ENCODE measurements around the gene PPP6R1.

The PPP6R1 gene

DNA sequence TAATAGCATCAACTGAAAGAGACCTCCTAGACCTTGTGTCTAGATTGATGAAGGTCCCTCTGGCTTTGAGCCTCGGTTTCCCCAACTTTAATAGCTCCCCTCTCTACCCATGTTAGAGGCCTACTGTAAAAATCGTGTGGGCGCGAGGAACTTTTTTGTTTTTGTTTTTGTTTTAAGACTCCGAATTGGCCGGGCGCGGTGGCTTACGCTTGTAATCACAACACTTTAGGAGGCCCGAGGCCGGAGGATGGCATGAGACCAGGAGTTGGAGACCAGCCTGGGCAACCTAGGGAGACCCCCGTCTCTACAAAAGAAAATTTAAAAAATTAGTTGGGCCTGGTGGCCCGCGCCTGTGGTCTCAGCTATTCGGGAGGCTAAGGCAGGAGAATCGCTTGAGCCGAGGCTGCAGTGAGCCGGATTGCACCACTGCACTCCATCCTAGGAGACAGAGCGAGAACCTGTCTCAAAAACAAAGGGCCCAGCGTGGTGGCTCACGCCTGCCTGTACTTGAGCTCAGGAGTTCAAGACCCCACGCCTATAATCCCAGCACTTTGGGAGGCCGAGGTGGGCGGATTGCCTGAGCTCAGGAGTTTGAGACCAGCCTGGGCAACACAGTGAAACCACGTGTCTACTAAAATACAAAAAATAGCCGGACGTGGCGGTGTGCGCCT lies 858 bp upstream of the PPP6R1 start:
- Histone ChIP-seq H3K27me3 (ENCODE audit: control insufficient read depth in 5 of 5, insufficient read depth in 4 of 5, low read length in 5 of 5) (no peaks in the 10 kb centered on the region), H3K9me3 (ENCODE audit: control insufficient read depth in 5 of 5, low read length in 5 of 5) (no peaks in the 10 kb centered on the region), H3K4me1 (ENCODE audit: control insufficient read depth in 5 of 5, insufficient read depth in 5 of 5, low read length in 5 of 5) (peaks cover 16 to 46% (median 42%) of the 10 kb centered on the region in 5 donors), H3K9ac (ENCODE audit: low read length in 5 of 5) (peak overlapping the region; percentile 31 to 77 (median 61)), H3K36me3 (ENCODE audit: control insufficient read depth in 5 of 5, insufficient read depth in 5 of 5, low read length in 5 of 5) (peaks cover 0 to 8% (median 2%) of the 10 kb centered on the region in 5 donors), H3K27ac (ENCODE audit: low read depth, low read length) (peak overlapping the region; percentile 86), H3K4me3 (ENCODE audit: low read depth in 1 of 5, low read length in 5 of 5) (peak overlapping the region; percentile 47 to 95 (median 85))

DNA sequence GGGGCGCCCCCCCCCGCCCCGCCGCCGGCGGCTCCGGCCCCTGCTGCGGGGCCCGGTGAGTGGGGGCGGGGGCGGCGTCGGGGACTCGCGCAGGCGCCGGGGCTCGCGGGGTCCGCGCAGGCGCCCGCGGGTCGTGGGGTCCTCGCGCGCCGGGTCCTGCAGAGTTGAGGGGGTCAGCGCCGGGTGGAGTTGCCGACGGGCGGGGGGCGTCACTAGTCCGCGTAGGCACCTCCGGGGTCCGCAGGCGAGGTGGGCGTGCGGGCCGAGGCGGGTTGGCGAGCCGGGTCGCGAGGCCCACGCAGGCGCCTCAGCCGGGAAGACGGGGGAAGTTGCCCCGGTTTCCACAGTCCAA lies 365 bp downstream of the PPP6R1 start:
- Histone ChIP-seq H3K4me1 (ENCODE audit: control insufficient read depth in 5 of 5, insufficient read depth in 5 of 5, low read length in 5 of 5) (peaks cover 19 to 58% (median 54%) of the 10 kb centered on the region in 5 donors), H3K27ac (ENCODE audit: low read depth, low read length) (peak overlapping the region; percentile 86), H3K36me3 (ENCODE audit: control insufficient read depth in 5 of 5, insufficient read depth in 5 of 5, low read length in 5 of 5) (peaks cover 0 to 6% (median 2%) of the 10 kb centered on the region in 5 donors), H3K27me3 (ENCODE audit: control insufficient read depth in 5 of 5, insufficient read depth in 4 of 5, low read length in 5 of 5) (no peaks in the 10 kb centered on the region), H3K9me3 (ENCODE audit: control insufficient read depth in 5 of 5, low read length in 5 of 5) (no peaks in the 10 kb centered on the region), H3K4me3 (ENCODE audit: low read depth in 1 of 5, low read length in 5 of 5) (peak overlapping the region in 4 of 5 donors; percentile 85 to 95 (median 90)), H3K9ac (ENCODE audit: low read length in 5 of 5) (peak overlapping the region; percentile 48 to 95 (median 94))

DNA sequence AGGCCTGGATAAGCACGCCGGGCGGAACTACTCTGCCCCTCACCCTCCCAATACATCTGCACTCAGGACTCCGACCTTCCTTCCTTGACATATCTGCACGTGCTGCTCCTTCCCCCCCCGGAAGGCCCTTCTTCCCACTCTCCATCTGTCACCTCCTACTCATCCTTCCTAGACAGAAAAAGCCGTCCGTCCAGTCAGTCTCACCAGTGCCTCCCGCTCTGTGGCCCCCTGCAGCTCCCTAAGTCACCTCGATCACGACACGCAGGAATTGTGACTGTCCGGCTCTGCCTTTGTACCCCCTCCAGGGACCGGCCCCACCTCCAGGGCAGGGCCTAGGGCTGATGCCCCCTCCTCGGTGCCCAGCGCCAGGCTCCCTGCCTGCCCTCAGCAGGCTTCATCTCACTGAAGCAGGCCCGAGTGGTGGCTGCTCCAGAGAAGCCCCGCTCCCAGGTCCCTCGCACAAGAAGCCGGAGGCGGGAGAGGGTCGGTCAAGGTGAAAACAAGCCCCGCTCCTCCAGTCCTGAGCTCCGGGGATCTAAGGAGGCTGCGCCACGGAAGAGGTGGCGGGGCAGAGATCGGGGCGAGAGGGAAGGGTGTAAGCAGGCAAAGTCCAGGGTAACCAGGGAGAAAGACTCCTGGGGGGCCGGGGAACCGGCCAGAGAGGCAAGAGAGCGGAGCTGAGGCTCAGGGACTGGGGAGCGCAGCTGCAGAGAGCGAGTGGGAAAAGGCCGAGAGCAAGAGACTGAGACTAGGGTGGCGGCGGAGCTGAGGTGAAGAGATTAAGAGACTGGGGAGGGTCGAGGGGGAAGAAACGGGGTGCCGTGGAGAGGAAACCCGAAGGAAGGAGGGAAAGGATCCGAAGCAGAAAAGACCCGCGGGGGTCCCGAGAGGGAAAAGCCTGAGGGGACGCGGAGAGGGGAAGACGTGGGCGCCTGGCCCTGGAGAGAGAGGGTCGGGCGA lies 1.1 kb downstream of the PPP6R1 start:
- no peaks in the 10 kb centered on the region for H3K27me3 ChIP-seq (ENCODE audit: control insufficient read depth in 5 of 5, insufficient read depth in 4 of 5, low read length in 5 of 5)
- peak overlapping the region; percentile 85 to 95 (median 89) for H3K4me3 ChIP-seq (ENCODE audit: low read depth in 1 of 5, low read length in 5 of 5)
- H3K4me1 ChIP-seq (ENCODE audit: control insufficient read depth in 5 of 5, insufficient read depth in 5 of 5, low read length in 5 of 5) = peaks cover 19 to 65% (median 62%) of the 10 kb centered on the region in 5 donors
- peak overlapping the region; percentile 7 to 97 (median 83) for H3K9ac ChIP-seq (ENCODE audit: low read length in 5 of 5)
- peaks cover 0 to 5% (median 2%) of the 10 kb centered on the region in 5 donors for H3K36me3 ChIP-seq (ENCODE audit: control insufficient read depth in 5 of 5, insufficient read depth in 5 of 5, low read length in 5 of 5)
- H3K9me3 ChIP-seq (ENCODE audit: control insufficient read depth in 5 of 5, low read length in 5 of 5) = no peaks in the 10 kb centered on the region
- H3K27ac ChIP-seq (ENCODE audit: low read depth, low read length) = peak overlapping the region; percentile 57

DNA sequence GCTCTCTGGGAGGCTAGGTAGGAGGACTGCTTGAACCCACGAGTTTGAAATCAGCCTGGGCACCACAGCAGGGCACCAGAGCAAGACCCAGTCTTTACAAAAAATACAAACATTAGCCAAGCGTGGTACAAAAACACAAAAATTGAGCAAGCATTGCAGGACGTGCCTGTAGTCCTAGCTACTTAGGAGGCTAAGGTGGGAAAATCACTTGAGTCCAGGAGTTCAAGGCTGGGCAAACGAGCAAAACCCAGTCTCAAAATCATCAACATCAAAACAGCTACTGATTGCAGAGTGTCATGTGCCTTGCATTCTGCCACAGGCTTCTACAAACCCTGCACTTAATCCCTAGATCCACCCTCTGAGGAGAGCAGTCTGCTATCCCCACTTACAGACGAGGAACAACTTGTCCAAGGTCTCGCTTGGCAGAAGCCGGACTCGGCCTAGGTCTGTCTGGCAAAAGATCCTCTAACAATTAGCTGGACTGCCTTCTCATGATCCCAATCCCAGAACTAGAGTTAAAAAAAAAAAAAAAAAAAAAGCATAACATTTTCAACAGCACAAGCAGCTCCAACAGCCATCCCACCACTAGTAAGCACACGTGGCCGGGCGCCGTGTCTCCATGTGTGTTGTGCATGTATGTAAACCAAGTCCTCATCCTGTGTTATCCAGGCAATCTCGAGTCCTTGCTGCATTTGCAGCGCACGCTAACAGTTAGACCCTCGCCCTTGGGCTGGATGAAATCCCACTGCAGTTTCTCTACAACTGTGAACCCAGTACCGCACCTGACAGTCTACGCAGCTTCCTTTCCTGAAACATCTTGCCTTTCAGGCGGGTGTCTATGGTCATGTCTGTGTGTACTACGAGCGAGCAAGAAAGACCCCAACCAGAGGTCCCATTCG lies 2.0 kb downstream of the PPP6R1 start:
- peak overlapping the region; percentile 26 to 97 (median 83) for H3K9ac ChIP-seq (ENCODE audit: low read length in 5 of 5)
- peak overlapping the region; percentile 57 for H3K27ac ChIP-seq (ENCODE audit: low read depth, low read length)
- peaks cover 19 to 72% (median 64%) of the 10 kb centered on the region in 5 donors for H3K4me1 ChIP-seq (ENCODE audit: control insufficient read depth in 5 of 5, insufficient read depth in 5 of 5, low read length in 5 of 5)
- H3K36me3 ChIP-seq (ENCODE audit: control insufficient read depth in 5 of 5, insufficient read depth in 5 of 5, low read length in 5 of 5) = no peaks in the 10 kb centered on the region
- no peaks in the 10 kb centered on the region for H3K9me3 ChIP-seq (ENCODE audit: control insufficient read depth in 5 of 5, low read length in 5 of 5)
- peak overlapping the region; percentile 76 to 95 (median 89) for H3K4me3 ChIP-seq (ENCODE audit: low read depth in 1 of 5, low read length in 5 of 5)
- no peaks in the 10 kb centered on the region for H3K27me3 ChIP-seq (ENCODE audit: control insufficient read depth in 5 of 5, insufficient read depth in 4 of 5, low read length in 5 of 5)

DNA sequence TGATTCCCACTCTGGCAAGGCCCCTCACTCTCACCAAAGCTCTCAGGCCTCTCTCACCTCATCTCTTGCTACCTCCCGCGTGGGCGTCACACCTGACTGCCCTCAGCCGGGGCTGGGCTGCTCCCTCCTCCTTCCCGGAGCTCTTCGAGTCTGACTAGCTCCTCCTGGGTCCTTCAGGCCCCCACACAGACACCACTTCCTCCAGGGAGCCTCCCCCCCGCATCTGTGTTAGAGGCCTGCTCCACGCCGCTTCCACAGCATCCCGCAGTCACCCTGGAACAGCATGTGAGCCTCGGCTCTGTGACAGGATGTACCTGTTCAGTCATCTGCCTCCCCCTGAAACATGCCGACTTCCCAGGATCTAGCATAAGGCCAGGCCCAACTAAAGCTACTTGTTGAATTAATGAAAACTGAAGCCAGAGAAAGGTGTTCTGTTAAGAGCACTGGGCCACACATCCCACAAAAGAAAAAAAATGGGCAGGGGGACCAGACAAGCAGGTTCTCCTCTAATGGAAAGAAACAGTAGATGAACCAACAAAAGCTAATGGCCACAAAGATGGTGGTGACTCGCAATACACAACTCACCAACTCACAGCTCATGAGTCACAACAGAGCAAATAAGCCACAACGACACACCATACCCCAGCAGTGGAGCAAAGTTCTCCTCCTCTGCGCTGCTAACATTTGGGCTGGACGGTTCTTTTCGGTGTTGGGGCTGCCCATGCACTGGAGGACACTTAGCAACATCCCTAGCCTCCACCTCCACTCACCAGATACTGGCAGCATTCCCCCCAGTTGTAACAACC lies 3.0 kb downstream of the PPP6R1 start:
- Histone ChIP-seq H3K9ac (ENCODE audit: low read length in 5 of 5) (peak overlapping the region in 3 of 5 donors; percentile 63 to 97 (median 83)), H3K4me3 (ENCODE audit: low read depth in 1 of 5, low read length in 5 of 5) (peak overlapping the region in 4 of 5 donors; percentile 12 to 95 (median 38)), H3K36me3 (ENCODE audit: control insufficient read depth in 5 of 5, insufficient read depth in 5 of 5, low read length in 5 of 5) (no peaks in the 10 kb centered on the region), H3K9me3 (ENCODE audit: control insufficient read depth in 5 of 5, low read length in 5 of 5) (no peaks in the 10 kb centered on the region), H3K4me1 (ENCODE audit: control insufficient read depth in 5 of 5, insufficient read depth in 5 of 5, low read length in 5 of 5) (peaks cover 19 to 80% (median 69%) of the 10 kb centered on the region in 5 donors), H3K27ac (ENCODE audit: low read depth, low read length) (peak overlapping the region; percentile 57), H3K27me3 (ENCODE audit: control insufficient read depth in 5 of 5, insufficient read depth in 4 of 5, low read length in 5 of 5) (no peaks in the 10 kb centered on the region)

DNA sequence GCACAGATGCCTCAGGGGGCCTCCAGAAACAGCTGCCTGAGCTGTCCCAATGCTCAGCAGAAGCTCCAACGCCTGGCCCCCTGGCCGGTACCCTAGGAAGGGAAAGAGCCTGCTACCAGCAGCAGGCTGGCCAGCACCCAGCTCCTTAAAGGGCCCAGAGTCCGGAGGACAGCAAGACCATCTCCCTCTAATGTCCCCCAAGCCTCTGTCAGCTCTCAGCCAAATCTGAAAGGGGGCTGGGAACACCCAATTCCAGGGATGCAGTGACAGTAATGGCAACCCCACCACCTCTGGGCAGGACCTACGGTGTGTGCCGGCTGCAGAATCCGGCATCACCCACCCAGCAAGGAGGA lies 4.2 kb downstream of the PPP6R1 start:
- H3K9me3 ChIP-seq (ENCODE audit: control insufficient read depth in 5 of 5, low read length in 5 of 5) = no peaks in the 10 kb centered on the region
- peaks cover 0 to 6% (median 0%) of the 10 kb centered on the region in 5 donors for H3K36me3 ChIP-seq (ENCODE audit: control insufficient read depth in 5 of 5, insufficient read depth in 5 of 5, low read length in 5 of 5)
- H3K9ac ChIP-seq (ENCODE audit: low read length in 5 of 5) = peak overlapping the region; percentile 38 to 79 (median 64)
- no peaks in the 10 kb centered on the region for H3K27me3 ChIP-seq (ENCODE audit: control insufficient read depth in 5 of 5, insufficient read depth in 4 of 5, low read length in 5 of 5)
- peaks cover 19 to 74% (median 66%) of the 10 kb centered on the region in 5 donors for H3K4me1 ChIP-seq (ENCODE audit: control insufficient read depth in 5 of 5, insufficient read depth in 5 of 5, low read length in 5 of 5)
- peak overlapping the region; percentile 24 for H3K27ac ChIP-seq (ENCODE audit: low read depth, low read length)
- H3K4me3 ChIP-seq (ENCODE audit: low read depth in 1 of 5, low read length in 5 of 5) = peak overlapping the region; percentile 33 to 57 (median 54)

DNA sequence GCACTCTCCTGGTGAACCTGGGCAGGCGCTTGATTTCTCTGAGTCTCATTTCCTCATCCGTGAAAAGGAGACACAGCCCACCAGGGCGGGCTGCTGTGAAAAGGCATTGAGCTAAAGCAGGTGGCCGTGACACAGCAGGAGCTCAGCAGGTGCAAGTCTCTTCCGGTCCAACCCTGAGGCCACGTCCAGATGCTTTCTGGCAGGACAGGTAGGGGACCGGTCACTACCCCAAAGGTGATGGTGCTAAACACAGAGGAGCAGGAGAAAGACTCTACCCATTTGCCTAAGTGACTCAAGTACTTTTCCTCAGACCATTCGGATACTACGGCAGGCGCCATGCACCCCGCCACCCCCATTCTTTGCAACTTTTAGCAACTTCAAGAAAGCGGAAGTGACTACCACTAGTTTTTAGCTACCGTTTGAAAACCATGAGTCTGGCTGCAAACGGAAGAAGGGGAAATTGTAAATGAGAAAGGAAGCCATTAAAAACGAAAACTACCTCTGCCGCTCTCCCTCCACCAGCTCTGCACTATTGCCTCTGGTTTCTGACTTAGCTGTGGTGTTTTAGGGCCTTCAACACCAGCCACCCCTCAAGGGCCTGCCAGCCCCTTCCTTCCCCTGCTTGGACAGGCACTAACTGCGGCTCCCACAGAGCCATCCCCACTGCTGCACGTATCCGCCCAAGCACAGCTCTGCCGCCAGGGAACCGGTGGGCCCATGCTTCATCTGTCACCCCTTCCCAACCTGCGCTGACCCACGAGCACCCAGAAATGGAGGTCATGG lies 4.8 kb downstream of the PPP6R1 start:
- Histone ChIP-seq H3K4me1 (ENCODE audit: control insufficient read depth in 5 of 5, insufficient read depth in 5 of 5, low read length in 5 of 5) (peaks cover 17 to 74% (median 63%) of the 10 kb centered on the region in 5 donors), H3K9me3 (ENCODE audit: control insufficient read depth in 5 of 5, low read length in 5 of 5) (no peaks in the 10 kb centered on the region), H3K27me3 (ENCODE audit: control insufficient read depth in 5 of 5, insufficient read depth in 4 of 5, low read length in 5 of 5) (no peaks in the 10 kb centered on the region), H3K27ac (ENCODE audit: low read depth, low read length) (peak overlapping the region; percentile 24), H3K4me3 (ENCODE audit: low read depth in 1 of 5, low read length in 5 of 5) (peak overlapping the region; percentile 33 to 57 (median 54)), H3K9ac (ENCODE audit: low read length in 5 of 5) (peak overlapping the region in 4 of 5 donors; percentile 63 to 79 (median 66)), H3K36me3 (ENCODE audit: control insufficient read depth in 5 of 5, insufficient read depth in 5 of 5, low read length in 5 of 5) (peaks cover 0 to 6% (median 0%) of the 10 kb centered on the region in 5 donors)

DNA sequence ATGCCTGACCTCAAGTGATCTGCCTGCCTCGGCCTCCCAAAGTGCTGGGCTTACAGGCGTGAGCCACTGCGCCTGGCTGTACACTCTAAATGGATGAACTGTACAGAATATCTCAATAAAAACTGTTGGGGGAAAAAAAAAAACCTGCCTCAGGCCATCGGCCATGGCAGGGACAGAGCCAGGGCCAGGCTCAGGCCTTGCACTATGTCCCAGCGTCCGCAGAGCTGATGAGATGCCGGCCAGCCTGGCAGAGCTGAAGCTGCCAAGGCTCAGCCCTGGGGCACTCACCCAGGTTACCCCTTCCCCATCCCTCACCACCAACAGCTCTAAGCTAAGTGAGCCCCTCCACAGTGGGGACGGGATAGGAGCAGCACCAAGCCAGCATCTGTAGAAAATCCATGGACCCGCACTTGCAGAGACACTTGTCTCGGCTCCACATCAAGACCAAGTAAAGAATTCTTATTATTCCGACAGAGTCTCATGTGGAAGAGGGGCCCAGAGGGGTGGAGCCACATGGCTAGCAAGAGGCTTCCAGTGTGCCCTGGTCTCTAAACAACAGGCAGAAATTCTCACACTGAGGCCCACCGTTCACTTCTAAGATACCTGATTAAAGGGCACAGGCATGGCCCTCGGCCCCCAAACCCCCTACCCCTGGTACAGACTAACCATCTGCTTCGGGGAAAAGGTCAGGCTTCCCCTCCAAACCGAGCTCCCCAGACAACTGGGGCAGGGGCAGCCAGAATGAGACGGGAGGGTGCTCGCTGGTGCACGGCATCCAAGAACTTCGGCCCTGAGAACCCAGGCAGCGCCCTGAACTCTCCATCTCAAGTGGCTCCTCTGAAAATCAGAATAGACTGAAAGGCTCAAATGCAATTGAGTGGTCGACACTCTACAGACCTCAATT lies 5.8 kb downstream of the PPP6R1 start:
- peaks cover 0 to 6% (median 0%) of the 10 kb centered on the region in 5 donors for H3K36me3 ChIP-seq (ENCODE audit: control insufficient read depth in 5 of 5, insufficient read depth in 5 of 5, low read length in 5 of 5)
- H3K4me1 ChIP-seq (ENCODE audit: control insufficient read depth in 5 of 5, insufficient read depth in 5 of 5, low read length in 5 of 5) = peaks cover 20 to 81% (median 73%) of the 10 kb centered on the region in 5 donors
- no peaks in the 10 kb centered on the region for H3K27me3 ChIP-seq (ENCODE audit: control insufficient read depth in 5 of 5, insufficient read depth in 4 of 5, low read length in 5 of 5)
- peak overlapping the region; percentile 17 for H3K27ac ChIP-seq (ENCODE audit: low read depth, low read length)
- H3K9ac ChIP-seq (ENCODE audit: low read length in 5 of 5) = peak overlapping the region in 2 of 5 donors; percentile 62 to 79
- H3K4me3 ChIP-seq (ENCODE audit: low read depth in 1 of 5, low read length in 5 of 5) = no peak overlapping the region
- no peaks in the 10 kb centered on the region for H3K9me3 ChIP-seq (ENCODE audit: control insufficient read depth in 5 of 5, low read length in 5 of 5)
